ENCODE results near the gene NISCH. TPM values are rescaled to one million over a fixed set of nuclear protein-coding genes. Genes with fewer than 3 reads are reported as not detected.

Gene NISCH
- total and polyA plus RNA-seq, 2 donors (not counting 1 experiment from before 2014, with no cell fraction given): 130 to 169 TPM

DNA sequence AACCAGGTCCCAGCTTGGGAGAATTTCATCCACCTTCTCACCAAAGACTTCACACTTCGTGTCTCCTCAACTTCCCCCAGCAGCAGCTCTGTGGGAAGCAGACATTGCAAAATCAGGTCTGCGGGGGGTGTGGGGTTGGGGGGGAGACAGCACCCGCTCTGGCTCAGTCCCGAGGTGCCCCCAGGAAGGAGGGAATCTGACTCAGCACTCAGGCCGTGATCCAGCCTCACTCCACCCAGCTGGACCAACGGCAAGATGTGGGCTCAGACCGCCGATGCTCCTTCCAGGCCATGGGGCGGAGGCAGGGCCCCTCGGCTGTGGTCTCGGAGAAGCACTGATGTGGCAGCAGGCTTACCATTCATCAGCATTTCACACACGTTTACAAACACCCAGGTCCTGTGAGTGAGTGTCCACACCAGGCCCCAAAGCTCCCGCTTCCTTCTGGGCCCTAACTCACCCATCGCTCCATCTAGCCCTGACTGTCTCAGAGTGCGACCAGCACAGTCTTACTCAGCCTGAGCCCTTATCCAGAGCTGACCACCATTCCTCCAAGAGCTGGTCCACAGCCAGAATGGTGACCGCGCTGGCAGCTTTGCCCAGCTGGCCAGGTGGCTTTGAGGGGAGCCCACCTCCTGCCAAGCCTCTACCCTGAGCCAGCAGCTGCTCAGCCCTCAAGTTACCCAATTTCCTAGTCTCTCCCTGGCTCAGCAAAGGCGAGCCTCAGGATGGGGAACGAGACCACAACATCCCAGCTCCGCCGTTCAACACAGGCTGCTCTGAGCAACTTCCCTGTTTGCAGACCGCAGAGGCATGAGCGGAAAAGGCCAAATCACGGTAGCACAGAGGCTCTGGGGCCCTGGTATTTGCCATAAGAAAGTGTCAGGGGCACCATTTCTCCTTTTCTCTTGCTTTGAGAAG, 43.0 kb downstream of the NISCH start:
- Mint-ChIP-seq H3K9me3 (ENCODE audit: insufficient read depth) (no peaks in the 10 kb centered on the region), H3K27ac (peak overlapping the region; percentile 80), H3K4me1 (peaks cover 17% of the 10 kb centered on the region), H3K27me3 (no peaks in the 10 kb centered on the region), H3K4me3 (no peak overlapping the region)
- Histone ChIP-seq H4K20me1 (ENCODE audit: control insufficient read depth, insufficient read depth, low read length, poor library complexity, severe bottlenecking) (no peaks in the 10 kb centered on the region), H3K4me3 (ENCODE audit: control extremely low read depth in 1 of 5, extremely low read depth in 1 of 5, insufficient read depth in 1 of 5, low read depth in 2 of 5, low read length in 4 of 5) (no peak overlapping the region), H3K27me3 (replicated peaks in 1 of 4; ENCODE audit: control extremely low read depth in 1 of 4, control insufficient read depth in 3 of 4, insufficient read depth in 4 of 4, low read length in 3 of 4) (no peaks in the 10 kb centered on the region), H3K9me3 (ENCODE audit: control extremely low read depth in 1 of 3, control insufficient read depth in 2 of 3, insufficient read depth in 1 of 3, low read length in 2 of 3) (no peaks in the 10 kb centered on the region), H3K79me2 (ENCODE audit: control insufficient read depth, insufficient read depth, low read length) (no peaks in the 10 kb centered on the region), H3K4me1 (ENCODE audit: control insufficient read depth in 2 of 2, insufficient read depth in 2 of 2, low read length in 2 of 2) (peaks cover 11 to 17% of the 10 kb centered on the region in 2 donors), H3K36me3 (replicated peaks in 1 of 2; ENCODE audit: control extremely low read depth in 1 of 2, control insufficient read depth in 1 of 2, extremely low read depth in 1 of 2, insufficient read depth in 2 of 2, low read length in 1 of 2) (no peaks in the 10 kb centered on the region), H2AFZ (ENCODE audit: insufficient read depth, low read depth, low read length, poor library complexity, severe bottlenecking) (peak overlapping the region; percentile 69), H3K9ac (ENCODE audit: low read length) (no peak overlapping the region), H3K27ac (ENCODE audit: low read length in 2 of 2) (no peak overlapping the region), H3K4me2 (replicated peaks; ENCODE audit: low read depth, low read length, poor library complexity, severe bottlenecking) (peak overlapping the region; percentile 55)
- ChIA-PET CTCF (interaction anchor here (1.5 kb wide), 1 partner anchor 27 kb away, joined by 3 read pairs; no protein-coding TSS in a partner anchor), POLR2A (no interaction called here)
- TF ChIP-seq, protein P1, sequence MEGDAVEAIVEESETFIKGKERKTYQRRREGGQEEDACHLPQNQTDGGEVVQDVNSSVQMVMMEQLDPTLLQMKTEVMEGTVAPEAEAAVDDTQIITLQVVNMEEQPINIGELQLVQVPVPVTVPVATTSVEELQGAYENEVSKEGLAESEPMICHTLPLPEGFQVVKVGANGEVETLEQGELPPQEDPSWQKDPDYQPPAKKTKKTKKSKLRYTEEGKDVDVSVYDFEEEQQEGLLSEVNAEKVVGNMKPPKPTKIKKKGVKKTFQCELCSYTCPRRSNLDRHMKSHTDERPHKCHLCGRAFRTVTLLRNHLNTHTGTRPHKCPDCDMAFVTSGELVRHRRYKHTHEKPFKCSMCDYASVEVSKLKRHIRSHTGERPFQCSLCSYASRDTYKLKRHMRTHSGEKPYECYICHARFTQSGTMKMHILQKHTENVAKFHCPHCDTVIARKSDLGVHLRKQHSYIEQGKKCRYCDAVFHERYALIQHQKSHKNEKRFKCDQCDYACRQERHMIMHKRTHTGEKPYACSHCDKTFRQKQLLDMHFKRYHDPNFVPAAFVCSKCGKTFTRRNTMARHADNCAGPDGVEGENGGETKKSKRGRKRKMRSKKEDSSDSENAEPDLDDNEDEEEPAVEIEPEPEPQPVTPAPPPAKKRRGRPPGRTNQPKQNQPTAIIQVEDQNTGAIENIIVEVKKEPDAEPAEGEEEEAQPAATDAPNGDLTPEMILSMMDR (IDR thresholded peaks at IDR 0.05): no peak
- TF ChIP-seq EZH2 (IDR thresholded peaks at IDR 0.05; ENCODE audit: borderline replicate concordance, insufficient read depth, low read depth, low read length, poor library complexity, severe bottlenecking): no peak
- intact Hi-C loops (cut with micrococcal nuclease): no loop called here
- 19% methylated on average over 23 of the region's 24 CpGs for WGBS (ENCODE audit: insufficient coverage)
- DNase-seq (peak; percentile 63), ATAC-seq (ENCODE audit: low read depth) (peak; percentile 60)

DNA sequence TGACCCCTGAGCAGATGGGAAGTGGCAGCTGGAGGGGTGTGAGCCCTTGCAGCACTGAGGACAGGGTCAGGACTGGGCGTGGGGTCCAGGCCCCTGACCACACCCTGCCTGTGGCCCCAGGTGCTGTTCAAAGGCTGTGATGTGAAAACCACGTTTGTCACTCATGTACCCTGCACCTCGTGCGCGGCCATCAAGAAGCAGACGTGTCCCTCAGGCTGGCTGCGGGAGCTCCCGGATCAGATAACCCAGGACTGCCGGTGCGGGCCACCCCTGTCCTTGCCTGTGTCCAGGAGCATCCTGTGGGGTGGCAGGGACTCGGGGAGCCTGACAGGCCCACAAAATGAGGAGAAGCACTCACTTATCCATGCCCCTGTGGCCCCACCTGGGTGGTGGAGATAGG, 45.6 kb downstream of the NISCH start:
- peaks cover 11 to 17% of the 10 kb centered on the region in 2 donors for H3K4me1 ChIP-seq (ENCODE audit: control insufficient read depth in 2 of 2, insufficient read depth in 2 of 2, low read length in 2 of 2)
- 81% methylated on average over 8 of the region's 11 CpGs for WGBS (ENCODE audit: insufficient coverage)
- H3K4me3 Mint-ChIP-seq: no peak overlapping the region
- no peak for TF ChIP-seq EZH2 (IDR thresholded peaks at IDR 0.05; ENCODE audit: borderline replicate concordance, insufficient read depth, low read depth, low read length, poor library complexity, severe bottlenecking)
- TF ChIP-seq, protein P1 (IDR thresholded peaks at IDR 0.05): no peak
- H3K36me3 ChIP-seq (replicated peaks in 1 of 2; ENCODE audit: control extremely low read depth in 1 of 2, control insufficient read depth in 1 of 2, extremely low read depth in 1 of 2, insufficient read depth in 2 of 2, low read length in 1 of 2): no peaks in the 10 kb centered on the region
- no peak overlapping the region for H3K4me2 ChIP-seq (replicated peaks; ENCODE audit: low read depth, low read length, poor library complexity, severe bottlenecking)
- DNase-seq (no peak), ATAC-seq (ENCODE audit: low read depth) (no peak)
- H3K27ac ChIP-seq (ENCODE audit: low read length in 2 of 2): no peak overlapping the region
- no peak overlapping the region for H3K4me3 ChIP-seq (ENCODE audit: control extremely low read depth in 1 of 5, extremely low read depth in 1 of 5, insufficient read depth in 1 of 5, low read depth in 2 of 5, low read length in 4 of 5)
- CTCF ChIA-PET: no interaction called here
- no peaks in the 10 kb centered on the region for H3K79me2 ChIP-seq (ENCODE audit: control insufficient read depth, insufficient read depth, low read length)
- H4K20me1 ChIP-seq (ENCODE audit: control insufficient read depth, insufficient read depth, low read length, poor library complexity, severe bottlenecking): no peaks in the 10 kb centered on the region
- POLR2A ChIA-PET: no interaction called here
- peaks cover 17% of the 10 kb centered on the region for H3K4me1 Mint-ChIP-seq
- intact Hi-C loops (cut with micrococcal nuclease): no loop called here
- H2AFZ ChIP-seq (ENCODE audit: insufficient read depth, low read depth, low read length, poor library complexity, severe bottlenecking): no peak overlapping the region
- H3K9me3 Mint-ChIP-seq (ENCODE audit: insufficient read depth): no peaks in the 10 kb centered on the region
- no peaks in the 10 kb centered on the region for H3K9me3 ChIP-seq (ENCODE audit: control extremely low read depth in 1 of 3, control insufficient read depth in 2 of 3, insufficient read depth in 1 of 3, low read length in 2 of 3)
- H3K27me3 ChIP-seq (replicated peaks in 1 of 4; ENCODE audit: control extremely low read depth in 1 of 4, control insufficient read depth in 3 of 4, insufficient read depth in 4 of 4, low read length in 3 of 4): no peaks in the 10 kb centered on the region
- no peak overlapping the region for H3K9ac ChIP-seq (ENCODE audit: low read length)
- H3K27ac Mint-ChIP-seq: no peak overlapping the region
- no peaks in the 10 kb centered on the region for H3K27me3 Mint-ChIP-seq
